Occipital lobe (tissue), 2 donors: ENCODE data around the gene CARMIL1. TPM values are rescaled to one million over a fixed set of nuclear protein-coding genes. Genes with fewer than 3 reads are reported as not detected.
A peak's percentile ranks its signal among the peaks of the same experiment; 100 is the strongest.

ENCODE experiments used
- DNase-seq: peaks from one replicate; lab custom pipeline; 2025; lab: John Stamatoyannopoulos, UW
- total RNA-seq: library from RNA; depleted of rRNA; stranded (reverse); fragments of >200 nt; gene quantifications from one replicate; pipeline ENCODE4 v1.2.3, GENCODE V29; 2014

The CARMIL1 gene
- total RNA-seq, 1 donor from 2014 or later: 30.4 TPM

DNA sequence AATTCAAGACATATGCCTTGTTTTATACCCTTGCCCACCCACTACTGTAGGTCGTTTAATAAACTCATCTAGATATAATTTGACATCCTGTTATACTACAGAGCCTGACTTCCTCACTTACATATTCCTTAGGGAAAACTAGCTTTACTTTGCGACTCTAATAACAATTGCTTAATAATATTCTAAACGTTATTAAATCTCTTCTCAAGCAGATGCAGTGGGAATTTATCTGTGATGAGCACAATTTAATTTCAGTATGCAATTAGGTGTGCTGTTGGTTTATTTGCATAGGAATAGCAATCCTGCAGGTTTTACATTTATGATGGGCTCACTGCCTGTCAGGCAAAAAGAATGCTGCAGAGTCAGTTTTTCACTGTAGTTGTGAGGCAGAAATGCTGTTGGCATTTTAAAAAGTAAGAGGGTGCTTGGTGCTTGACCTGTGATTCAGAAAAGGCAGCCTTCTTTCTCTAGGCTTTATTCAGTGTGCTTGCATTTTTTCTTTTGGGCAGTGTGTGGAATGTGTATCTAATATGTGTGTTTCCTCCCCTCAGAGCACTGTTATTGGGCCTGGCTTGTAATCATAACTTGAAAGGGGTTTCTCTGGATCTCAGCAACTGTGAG, 220.6 kb downstream of the CARMIL1 start:
- no peak for DNase-seq

DNA sequence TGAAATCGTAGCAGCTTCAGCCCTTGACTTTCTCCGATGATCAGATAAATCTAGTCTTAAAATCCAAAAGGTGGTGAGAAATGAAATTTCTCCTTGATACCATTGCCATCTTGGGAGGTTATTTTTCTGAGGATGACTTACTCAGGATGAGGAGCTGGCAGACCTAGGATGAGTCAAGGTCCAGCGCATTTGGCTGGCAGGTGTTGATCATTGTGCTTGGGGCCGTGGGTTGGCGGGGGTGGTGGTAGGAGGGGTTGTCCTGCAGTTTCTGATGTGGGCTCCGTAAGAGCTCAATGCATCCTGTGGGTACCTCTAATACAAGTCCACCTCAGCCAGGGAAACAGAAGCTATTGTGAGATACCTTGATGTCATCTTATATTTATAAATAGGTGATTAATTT, 224.5 kb downstream of the CARMIL1 start:
- DNase-seq: no peak

DNA sequence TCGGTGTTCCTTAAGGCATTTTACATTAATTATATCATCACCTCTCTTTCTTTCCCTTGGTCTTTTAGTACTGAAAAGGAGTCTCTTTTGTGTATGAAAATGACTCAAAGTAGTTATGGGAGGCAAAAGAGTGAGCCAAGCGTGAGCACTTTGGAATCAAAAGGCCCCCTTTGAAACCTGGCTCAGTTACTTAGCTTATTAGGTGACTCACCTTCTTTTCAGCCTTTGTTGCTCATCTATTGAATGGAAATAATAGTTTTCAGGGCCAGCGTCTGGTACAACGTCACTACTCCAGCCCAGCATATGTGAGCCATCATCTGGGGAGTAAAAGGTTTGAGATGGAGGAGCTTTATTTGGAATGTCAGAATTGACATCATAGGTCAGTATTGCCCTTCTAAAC, 225.5 kb downstream of the CARMIL1 start:
- no peak for DNase-seq

DNA sequence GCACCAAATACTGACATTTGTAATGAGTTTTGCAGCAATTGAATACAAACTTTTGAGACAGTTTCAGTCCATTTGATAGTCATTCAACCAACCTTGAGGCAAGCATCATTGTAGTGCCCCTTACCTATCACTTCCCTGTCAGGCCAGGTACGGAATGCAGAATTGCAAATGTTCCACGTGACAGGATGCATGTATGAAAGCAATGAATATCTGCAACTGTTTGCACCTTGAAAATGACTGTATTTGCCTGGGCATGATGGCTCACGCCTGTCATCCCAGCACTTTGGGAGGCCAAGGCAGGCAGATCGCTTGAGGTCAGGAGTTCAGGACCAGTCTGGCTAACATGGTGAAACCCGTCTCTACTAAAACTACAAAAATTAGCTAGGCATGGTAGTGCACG, 226.8 kb downstream of the CARMIL1 start:
- DNase-seq: no peak

DNA sequence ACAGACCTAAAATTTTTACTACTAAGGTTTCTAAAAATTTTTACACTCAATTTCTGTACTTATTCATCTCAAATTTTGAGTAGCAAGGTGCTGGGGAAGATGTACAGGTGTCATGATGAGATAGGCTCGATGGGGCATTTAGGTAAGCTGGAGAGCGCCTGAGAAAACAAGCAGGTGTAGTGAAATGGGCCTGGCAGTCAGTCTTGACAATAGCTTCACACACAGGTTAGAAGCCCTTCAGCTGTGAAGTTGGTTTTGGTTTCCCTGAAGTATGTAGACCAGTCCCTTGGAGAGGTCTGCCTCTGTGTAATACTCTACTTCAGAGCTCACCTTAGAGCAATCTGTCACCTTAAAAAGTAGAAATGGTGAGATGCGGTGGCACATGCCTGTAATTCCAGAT, 228.9 kb downstream of the CARMIL1 start:
- no peak for DNase-seq

DNA sequence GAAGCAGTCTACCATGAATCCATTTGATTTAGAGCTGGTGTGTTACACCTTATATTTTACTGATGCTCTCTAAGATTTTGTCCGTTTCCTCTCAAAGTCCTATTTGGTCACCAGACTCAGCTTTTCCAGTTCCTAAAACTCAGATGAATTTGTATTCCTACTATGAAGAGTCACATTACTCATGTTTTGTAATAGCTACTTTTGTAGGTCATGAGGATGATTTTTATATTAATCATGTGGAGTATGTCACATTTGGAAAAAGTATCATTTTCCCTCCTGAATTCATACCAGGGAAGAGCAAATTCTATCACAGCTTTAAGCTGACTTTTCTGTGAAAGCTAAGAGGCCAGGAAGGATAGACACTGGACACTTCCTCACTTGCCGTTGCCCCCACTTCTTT, 232.2 kb downstream of the CARMIL1 start:
- no peak for DNase-seq

DNA sequence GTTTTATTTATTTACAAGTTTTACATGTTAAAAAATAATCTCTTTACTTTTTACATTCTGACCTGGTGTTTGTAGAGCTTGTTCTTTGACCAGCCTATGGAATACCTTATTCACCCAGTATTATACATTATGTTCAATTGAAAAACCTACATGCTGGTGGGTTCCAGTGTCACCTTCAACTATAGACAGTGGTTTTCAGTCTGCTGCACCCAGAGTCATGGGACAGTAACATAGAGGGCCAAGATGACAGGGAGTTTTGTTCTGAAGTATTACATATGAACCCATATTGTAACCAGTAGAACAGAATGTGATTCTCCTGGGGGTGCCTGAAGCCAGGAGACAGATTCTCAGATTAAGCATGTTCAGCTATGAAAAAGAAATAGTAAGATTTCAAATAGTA, 233.4 kb downstream of the CARMIL1 start:
- no peak for DNase-seq

DNA sequence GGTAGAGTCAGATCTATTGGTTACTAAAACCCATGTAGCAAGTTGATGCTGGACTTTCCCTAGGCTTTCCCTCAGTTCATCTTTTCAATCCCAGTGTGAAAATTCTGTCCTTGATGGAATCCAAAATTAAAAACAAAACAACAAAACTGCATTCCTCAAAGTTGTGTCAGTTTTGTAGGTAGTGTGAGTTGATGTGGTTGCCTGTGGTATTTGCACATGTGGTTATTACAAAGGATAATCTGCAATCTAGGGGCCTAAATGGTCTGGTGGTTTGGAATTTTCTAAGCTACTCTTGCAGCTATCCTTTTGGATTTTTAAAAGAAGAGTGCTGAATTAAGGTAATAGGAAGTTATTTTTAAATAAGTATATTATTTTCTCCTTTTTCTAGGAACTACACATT, 240.7 kb downstream of the CARMIL1 start:
- no peak for DNase-seq

DNA sequence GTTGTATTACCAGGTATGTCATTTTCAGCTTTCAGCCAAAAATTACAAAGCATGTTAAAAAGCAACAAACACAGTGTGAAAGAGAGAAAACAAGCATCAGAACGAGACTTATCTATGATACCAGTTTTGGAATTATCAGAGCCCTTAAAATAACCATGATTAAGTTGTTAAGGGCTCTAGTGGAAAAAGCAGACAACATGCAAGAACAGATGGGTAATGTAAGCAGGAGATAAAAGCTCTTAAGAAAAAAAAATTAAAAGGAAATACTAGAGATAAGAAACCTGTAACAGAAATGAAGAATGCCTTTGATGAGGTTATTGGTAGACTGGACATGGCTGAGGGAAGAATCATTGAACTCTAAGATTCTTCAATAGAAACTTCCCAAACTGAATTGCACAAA, 245.4 kb downstream of the CARMIL1 start:
- no peak for DNase-seq

DNA sequence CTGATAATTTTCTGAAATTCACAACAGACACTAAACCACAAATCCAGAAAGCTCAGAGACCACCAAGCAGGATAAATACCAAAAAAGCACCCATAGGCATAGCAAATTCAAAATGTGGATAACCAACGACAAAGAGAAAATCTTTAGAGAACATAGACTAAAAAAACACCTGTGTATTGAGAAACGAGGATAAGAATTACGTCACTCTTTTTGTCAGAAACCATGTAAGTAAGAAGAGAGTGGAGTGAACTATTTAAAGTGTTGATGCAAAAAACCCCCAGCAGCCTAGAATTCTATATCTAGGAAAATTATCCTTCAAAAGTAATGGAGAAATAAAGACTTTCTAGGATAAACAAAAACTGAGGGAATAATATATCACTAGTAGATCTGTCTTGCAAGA, 245.9 kb downstream of the CARMIL1 start:
- no peak for DNase-seq

DNA sequence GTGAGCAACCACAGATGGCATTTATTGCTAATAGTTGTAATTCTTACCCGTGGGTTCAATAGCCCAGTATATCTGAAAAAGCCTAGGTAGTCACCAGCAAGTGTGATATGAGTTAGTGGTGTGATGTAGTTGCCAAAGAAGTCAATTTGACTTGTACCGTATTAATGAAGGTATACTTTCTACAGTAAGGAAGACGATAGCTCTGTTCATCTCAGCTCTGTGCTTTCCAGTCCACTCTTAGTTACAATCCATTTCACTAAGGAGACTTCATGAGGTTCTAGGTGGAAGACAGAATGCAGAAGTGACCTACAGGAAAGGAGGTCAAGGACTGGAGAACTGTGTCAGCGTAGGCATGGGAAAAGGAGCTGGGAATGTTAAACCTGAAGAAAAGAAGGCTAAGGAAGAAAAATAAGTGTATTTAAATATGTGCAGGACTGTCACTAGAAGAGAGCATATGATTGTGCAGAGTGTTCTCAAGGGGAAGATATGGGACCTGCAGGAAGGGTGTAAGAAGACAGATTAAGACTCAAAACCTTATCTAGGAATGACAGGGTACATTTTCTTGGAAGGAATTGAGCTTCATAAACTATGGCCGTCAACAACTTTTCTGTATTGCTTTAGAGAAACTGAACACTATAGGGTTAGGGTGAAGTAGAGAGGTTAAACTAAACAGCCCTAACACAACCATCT, 255.9 kb downstream of the CARMIL1 start:
- DNase-seq: no peak

DNA sequence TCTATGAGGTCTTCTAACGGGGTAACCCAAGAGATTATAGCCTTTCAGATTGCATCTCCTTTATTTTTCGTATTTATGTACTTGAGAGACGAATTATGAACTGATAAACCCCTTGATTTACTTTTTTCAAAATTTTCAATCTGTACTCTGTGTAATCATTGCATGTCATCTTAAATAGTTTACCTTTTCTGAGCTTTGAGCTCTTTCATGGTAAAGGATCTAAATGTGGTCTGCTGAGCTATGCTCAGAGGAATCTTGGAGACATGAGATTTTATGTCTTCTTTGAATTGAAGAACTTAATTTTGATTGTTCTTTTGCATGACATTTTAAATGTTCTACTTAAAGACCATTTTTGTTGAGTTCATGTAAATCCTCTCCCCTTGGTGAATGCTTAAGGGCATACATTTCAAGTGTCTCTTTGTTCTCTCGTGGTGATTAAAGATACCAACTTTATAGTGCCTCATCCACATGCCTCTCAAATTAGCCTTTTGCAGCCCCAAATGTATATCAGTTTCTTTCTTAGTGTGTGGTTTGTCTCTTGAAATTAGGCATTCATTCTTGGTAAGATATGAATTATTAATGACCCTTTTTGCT, 256.6 kb downstream of the CARMIL1 start:
- no peak for DNase-seq

DNA sequence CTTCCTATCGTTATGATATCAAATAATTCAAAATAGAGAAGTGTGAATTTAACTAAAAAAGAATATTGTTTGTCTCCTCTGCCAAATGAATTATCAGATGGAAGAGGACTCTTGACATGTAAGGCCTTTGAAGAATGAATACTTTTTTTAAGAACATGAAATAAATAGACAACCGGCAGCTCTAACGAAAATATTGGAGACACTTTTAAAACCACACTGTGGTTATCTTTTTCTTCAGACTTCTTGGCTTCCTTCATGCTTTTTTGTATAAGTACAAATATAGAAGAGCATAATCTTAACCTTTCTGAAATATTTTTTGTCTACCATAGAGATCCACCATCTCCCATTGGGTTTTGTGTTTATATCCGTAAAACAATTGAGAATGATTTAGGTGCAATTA, 257.6 kb downstream of the CARMIL1 start:
- DNase-seq: no peak

DNA sequence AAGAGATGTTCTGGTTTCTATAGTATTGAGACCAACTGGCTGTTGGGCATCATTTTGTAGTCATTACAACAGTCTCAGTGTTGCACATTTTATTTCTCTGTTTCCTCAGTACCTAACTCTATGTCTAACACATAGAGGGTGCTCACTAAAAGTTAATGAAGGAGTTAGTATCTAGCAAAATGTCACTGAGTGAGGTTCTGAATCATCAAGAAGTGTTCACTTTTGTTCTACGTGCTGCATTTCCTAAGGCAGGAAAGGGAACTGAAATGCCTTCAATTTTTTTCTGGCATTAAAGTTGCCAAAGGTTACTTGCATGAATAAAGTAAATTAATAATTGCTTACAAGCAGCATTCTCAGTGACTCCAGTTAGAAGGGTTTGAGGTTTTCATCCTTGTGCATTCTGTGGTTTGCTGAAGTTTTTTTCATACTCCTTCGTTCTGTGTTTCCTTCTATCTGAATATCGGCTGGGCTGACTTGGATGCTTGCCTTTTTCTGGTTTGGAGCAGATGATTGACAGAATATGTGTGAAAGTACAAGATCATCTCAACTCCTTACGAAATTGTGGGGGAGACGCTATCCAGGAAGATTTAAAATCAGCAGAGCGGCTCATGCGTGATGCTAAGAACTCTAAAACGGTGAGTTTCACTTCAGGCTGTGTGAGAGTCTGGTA, 258.3 kb downstream of the CARMIL1 start:
- DNase-seq: no peak

DNA sequence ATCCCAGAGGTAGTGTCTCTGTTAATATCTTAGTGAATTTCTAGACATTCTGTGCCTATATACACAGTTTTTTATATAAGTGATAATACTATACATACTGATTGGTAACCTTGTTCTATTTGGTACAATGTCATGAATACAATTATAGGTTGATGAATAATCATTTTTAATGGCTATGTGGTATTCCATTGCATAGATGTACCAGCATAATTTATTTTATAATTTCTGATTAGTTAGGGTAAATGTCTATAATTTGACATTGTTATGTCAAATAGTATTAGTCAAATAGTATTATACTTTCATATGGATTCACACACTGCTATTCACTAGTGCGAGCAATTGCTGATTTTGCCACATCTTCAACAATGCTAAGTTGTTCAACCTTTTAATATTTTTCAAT, 262.1 kb downstream of the CARMIL1 start:
- DNase-seq: no peak

DNA sequence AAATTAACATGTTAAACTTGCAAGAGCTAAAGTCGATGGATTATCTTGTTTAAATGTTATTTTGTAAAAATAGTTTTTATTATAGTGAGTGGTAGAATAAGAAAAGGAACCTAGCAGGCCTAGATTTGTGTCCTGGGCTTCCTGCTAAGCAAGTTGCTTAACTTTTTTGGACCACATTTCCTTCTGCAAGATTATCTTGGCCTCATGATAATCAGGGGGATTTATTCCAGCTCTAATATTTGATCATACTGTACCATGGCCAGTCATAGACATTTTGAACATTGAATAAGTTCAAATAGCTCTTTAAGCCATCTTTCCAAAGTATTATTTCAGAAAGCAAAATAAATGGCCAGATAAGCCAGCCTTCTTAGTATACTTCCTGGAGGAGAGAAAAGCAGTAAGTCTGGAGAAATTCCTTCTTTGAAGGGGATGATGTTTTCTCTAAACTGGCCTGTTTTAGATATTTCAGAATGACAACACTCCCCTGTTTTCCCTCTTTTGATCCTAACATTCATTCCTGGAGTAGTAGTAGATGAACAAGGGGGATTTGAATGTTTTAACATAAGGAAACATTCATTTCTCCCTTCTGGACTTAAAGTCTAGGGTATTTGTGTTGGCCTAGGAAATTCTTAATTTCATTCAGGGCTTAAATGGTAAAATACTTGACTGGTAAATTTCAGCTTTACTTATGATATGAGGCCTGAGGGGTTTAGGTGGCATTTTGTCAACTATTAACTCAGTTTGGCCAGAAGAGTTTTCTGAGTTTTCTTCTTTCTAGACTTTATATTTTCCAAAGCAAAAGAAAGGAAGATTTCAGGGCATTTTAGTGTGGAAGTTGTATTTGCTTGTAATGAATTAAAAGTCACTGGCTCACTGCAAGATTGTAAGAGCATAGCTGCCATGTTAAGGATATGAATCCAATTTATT, 264.1 kb downstream of the CARMIL1 start:
- no peak for DNase-seq

DNA sequence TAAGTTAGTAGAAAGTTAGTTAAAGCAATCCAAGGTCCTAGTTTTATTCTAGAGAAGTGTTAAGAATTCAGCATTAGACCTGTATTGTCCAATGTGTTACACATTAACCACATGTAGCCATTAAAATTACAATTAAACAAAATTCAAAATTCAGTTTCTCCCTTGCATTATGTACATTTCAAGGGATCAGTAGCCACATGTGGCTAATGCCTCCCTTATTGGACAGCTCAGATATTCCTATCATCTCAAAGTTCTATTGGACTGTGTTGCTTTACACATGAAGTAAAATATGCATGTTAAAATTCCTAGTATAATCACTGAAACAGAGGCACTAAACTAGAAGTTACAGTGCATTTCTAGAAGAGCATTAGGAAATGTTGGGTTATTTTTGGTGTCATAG, 265.7 kb downstream of the CARMIL1 start:
- no peak for DNase-seq

DNA sequence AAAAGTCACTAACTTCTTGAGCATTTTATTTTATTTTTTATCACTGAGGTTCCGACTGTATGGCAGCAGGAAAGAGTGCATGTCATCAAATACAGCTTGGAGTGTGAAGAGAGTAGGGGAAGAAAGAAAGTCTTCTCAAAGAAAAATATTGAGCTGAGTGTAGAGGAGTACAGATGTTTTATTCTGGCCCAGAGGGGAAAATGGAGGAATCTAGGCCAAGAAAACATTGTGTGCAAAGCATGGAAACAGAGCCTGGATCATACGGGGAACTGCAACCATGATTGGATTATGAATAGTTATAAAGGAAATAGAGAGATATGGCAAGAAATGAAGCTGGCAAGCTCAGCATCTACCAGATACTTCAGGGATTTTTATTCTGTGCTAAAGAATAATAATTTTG, 268.6 kb downstream of the CARMIL1 start:
- DNase-seq: no peak

DNA sequence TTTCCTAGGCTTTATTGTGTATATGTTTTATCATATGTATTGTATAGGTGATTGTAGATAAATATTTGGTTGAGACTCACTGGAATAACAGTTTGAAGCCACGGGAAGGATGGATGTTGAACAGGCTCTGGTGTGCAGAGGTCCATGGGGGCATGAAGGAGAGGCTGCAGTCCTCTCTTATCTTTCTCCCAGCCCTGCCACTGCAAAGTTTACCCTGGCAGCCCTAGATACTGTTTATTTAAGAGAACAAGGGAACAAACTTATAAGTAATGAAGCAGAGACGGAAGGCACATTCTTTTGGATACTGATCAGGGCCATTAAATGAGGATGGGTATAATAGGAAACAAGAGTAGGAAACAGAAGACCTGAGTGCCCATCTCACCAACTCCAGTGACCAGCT, 269.3 kb downstream of the CARMIL1 start:
- DNase-seq: no peak

DNA sequence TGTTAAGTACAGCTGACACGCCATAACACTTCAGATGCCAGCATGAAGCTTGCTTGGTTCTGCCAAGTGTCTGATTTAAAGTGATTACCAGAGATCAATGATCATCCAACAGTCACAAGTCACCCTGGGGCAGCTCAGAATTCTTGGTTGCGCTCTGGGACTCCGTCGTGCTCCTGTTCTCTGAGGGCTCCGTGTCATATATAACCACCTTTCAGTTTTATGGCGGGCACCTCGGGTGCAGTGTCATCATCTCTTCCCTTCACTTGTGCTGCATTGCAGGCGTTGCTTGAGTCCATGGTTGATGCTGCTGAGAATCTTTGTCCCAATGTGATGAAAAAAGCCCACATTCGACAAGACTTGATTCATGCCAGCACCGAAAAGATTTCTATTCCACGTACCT, 271.5 kb downstream of the CARMIL1 start:
- peak; percentile 1 for DNase-seq

DNA sequence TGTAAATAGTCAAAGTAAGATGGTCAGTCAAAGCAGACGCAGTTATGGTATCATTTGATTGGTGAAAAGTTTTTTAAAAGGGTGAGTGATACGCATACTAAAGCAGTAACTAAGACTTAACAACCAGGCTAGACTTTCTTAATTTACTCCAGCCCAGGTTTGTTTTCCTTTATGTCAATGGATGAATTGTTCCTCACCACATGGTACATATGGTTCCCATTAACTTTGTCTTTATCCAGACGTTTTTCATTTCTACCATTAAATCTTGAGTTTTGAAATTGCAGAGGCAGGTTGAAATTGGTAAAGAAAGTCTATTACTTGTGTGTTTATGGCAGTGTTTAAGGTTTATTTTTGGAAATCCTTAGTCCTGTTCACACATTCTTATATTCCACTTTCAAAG, 274.3 kb downstream of the CARMIL1 start:
- DNase-seq: no peak

DNA sequence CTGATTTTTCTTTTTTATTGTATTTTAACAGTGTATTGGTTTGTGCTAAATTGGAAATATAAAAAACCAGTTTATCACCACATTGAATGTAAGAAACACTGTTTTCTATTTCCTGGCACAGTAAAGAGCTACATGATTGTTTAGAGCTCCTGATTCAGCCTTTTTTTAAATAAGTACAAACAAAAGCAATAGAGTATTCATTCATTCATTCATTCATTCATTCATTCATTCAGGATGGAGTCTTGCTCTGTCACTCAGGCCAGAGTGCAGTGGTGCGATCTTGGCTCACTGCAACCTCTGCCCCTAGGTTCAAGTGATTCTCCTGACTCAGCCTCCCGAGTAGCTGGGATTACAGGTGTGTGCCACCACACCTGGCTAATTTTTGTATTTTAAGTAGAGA, 276.0 kb downstream of the CARMIL1 start:
- no peak for DNase-seq
